Measurements from ENCODE around the gene FST.

GRCh38 chr5:53472720-53473510 lies 7.5 kb upstream of the FST start:
- TF ChIP-seq CTCF (conservative IDR thresholded peaks at IDR 0.05; ENCODE audit: low read length) (no peak), EZH2phosphoT487 (IDR thresholded peaks at IDR 0.05; ENCODE audit: borderline replicate concordance) (no peak)
